Inflammatory macrophage treated with lipopolysaccharide for 1 hour (primary cell): ENCODE measurements around the gene UIMC1.

ENCODE experiments used
- DNase-seq, 2 donors: peaks; one replicate each; pipeline ENCODE4 v3.0.0-alpha.2; 2020 to 2022

Gene UIMC1

DNA sequence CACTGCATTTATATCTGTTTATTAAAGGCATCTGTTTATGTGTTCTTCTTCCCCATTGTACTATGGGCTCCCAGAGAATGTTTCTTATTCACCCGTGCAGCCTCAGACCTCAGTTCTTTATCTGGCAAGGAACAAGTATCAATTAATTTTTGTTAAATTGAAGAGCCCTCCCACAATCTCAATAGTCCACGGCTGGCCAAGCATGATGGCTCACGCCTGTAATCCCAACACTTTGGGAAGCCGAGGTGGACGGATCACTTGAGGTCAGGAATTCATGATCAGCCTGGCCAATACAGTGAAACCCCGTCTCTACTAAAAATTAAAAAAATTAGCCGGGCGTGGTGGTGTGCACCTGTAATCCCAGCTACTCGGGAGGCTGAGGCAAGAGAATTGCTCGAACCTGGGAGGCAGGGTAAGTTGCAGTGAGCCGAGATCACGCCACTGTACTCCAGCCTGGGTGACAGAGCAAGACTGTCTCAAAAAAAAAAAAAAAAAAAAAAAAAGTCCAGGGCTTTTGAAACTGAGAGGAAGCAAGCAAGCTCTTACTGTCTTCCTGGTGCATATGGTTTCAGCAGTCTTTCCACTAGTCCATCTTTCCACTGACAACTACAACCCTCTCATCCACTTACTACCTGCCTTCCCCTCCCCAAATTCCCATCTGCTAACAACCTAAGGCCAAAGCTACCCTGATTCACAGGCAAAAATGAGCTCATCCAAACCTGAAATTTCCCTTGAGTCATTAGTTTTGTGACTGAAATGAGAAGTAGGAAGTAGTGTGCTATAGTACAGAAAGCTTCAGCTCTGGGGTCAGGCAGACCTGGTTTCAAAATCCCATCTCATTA lies 105.1 kb downstream of the UIMC1 start:
- peak; percentile 87 to 93 for DNase-seq

DNA sequence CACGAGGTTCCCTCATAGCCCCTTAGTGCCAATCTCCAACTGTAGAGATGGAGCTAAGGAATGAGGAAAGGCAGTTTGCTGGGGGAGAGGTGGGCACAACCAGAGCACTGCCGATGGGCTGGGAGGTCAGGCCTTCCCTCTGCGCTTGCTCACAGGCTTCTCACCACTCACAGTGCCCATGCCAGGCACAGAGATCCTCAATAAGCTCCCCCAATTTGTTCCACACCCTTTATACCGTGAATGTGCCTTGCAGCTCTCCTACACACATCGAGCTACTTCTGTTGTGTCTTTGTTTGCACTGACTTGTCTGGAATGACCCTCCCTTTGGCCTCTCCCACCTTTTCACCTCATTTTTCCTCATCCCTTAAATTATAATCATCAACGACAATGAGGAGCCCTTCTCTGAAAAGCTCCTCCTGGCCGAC lies 105.8 kb downstream of the UIMC1 start:
- DNase-seq: no peak

GRCh38 chr5:176899946-176900779 lies 106.4 kb downstream of the UIMC1 start:
- DNase-seq: peak in 1 of 2 donors; percentile 19

- peak; percentile 80 for DNase-seq
Measured at GRCh38 chr5:176899296-176899891, 107.2 kb downstream of the UIMC1 start, which contains the start of gene HK3. TSS of gene HK3 (minus strand) at chr5:176899346. CDS start at chr5:176896159, 3,187 bp downstream.

DNA sequence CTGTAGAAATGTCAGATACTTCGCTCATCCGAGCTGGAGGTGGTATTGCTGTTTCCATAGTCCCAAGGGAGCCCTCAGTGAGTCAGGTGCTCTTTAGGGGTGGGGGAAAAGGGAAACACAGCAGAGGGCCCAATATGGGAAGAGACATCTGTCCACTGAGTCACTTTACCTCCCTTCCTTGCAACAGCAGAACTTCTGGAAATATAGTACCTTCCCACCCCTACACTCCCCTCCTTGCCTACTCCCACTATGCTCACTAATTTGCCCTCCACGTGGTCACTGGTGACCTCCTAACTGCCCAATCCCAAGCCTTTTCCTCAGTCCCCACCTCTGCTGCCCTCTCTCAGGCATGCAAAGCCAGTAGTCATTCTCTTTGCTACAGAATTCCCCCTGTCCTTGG lies 109.3 kb downstream of the UIMC1 start:
- DNase-seq: peak; percentile 29 to 81

GRCh38 chr5:176895831-176896230 lies 110.7 kb downstream of the UIMC1 start:
- DNase-seq: no peak

GRCh38 chr5:176894298-176894697 lies 112.3 kb downstream of the UIMC1 start:
- no peak for DNase-seq

DNA sequence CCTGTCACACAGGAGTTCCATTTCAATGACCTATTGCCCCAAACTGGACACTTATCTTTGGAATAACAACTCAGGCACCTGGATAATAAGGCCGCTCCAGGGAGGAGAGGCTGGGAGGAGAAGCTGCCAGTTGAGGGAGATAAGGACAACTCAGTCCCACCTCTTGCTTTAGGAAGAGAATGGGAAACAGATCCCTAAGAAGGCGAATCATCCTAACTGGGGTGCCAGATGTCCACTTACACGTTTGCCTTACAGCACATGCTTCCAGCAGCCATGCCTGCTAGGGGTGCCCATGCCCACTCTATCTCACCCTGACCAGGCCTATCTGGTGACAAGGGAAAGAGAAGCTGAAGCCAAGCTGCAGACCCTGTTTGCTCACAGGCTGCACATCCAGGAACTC lies 113.9 kb downstream of the UIMC1 start:
- no peak for DNase-seq

- DNase-seq: no peak
Measured at GRCh38 chr5:176891331-176891958, 115.1 kb downstream of the UIMC1 start.

- no peak for DNase-seq
Measured at GRCh38 chr5:176890455-176891330, 115.9 kb downstream of the UIMC1 start.

GRCh38 chr5:176889321-176890280 lies 117.0 kb downstream of the UIMC1 start:
- no peak for DNase-seq

- DNase-seq: no peak
Measured at GRCh38 chr5:176888865-176889165, 117.8 kb downstream of the UIMC1 start.

GRCh38 chr5:176888016-176888864 lies 118.3 kb downstream of the UIMC1 start:
- DNase-seq: no peak

GRCh38 chr5:176887252-176887849 lies 119.2 kb downstream of the UIMC1 start:
- DNase-seq: no peak

GRCh38 chr5:176886336-176887251 lies 120.0 kb downstream of the UIMC1 start:
- no peak for DNase-seq

GRCh38 chr5:176884571-176884890 lies 122.0 kb downstream of the UIMC1 start:
- DNase-seq: no peak

DNA sequence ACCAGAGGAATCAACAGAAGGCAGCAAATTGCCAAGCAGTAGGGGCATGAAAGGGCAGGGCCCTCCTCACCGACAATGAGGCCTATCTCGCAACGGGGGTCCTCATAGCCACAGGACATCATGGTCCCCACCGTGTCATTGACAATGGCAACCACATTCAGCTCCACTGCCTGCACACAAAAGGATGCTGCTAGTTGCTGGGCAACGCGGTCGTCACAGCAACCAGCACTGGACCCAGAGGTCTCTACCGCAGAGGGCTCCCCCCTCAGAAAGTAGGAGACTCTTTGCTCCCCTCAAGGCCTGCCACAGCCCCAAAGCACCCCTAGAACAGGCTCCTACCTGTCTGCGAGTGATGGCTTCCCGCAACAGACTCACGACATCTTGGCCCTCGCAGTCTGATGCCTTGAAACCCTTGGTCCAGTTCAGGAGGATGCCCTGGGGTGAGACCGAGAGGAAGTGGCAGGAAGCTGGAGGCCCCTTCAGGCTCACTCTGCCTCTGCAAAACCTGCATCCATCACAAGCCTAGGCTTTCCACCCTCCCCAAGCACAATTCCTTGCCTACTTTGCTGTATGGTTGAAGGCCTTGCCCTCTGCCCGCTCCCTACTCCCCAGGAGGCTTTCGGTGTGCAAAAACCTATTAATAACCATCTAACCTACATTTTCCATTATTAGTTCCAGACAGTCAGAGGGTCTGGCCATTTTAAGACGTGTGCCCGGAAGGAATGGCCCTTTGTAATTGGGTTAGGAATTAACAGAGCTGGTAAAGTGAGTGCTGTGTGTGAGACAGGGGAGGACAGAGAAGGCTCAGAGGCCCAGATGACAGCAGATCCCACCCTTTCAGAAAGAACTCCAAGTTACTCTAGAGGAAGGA lies 122.6 kb downstream of the UIMC1 start:
- DNase-seq: no peak

- no peak for DNase-seq
Measured at GRCh38 chr5:176882567-176882903, 124.0 kb downstream of the UIMC1 start.
